CD4-positive, alpha-beta T cell treated with Interleukin-6 for 4 hours (primary cell): ENCODE results near the gene TPRG1L.

Experiments used
- DNase-seq: peaks from one replicate; pipeline ENCODE4 v3.0.0-alpha.2; 2020; ENCODE audit warnings: mixed read lengths

The TPRG1L gene

DNA sequence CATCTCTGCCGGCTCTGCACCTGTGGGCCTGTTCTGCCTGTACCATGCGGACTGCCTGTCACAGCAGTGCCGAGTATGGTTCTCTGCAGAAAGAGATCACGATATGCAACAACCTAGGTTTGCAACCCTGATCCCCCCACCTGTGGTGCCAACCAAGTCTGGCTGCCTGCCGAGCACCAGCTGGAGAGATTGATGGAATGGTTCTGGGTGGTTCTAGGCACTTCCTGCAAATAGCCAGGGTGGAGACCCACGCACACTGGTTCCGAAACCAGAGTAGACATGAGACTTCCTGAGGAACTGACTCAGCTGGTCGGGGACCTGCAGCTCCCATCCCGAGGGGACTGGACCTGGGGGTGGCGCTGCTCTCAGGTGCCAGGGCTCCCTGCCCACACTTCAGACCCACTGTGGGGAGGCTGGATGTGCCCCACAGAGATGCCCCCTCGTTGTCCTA lies 5.4 kb downstream of the TPRG1L start:
- DNase-seq: no peak

DNA sequence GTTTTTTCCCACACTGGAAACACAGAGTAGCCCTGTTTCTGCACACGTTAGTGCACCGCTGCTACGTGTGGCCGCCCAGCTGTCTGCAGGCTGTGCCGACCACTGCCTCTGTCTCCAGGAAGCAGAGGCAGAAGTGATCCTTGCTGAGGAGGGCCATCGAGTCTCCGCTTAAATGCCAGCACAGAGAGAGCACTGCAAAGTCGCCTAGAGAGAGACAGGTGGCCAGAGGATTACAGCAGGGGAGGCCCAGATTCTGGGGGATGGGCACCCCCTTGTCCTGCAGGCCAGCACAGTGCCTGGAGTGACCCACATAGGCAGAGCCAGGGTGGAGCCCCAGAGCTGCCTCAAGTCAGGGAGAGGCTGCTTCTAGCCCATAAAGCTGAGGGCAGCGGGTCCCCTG lies 6.1 kb downstream of the TPRG1L start:
- DNase-seq: no peak

DNA sequence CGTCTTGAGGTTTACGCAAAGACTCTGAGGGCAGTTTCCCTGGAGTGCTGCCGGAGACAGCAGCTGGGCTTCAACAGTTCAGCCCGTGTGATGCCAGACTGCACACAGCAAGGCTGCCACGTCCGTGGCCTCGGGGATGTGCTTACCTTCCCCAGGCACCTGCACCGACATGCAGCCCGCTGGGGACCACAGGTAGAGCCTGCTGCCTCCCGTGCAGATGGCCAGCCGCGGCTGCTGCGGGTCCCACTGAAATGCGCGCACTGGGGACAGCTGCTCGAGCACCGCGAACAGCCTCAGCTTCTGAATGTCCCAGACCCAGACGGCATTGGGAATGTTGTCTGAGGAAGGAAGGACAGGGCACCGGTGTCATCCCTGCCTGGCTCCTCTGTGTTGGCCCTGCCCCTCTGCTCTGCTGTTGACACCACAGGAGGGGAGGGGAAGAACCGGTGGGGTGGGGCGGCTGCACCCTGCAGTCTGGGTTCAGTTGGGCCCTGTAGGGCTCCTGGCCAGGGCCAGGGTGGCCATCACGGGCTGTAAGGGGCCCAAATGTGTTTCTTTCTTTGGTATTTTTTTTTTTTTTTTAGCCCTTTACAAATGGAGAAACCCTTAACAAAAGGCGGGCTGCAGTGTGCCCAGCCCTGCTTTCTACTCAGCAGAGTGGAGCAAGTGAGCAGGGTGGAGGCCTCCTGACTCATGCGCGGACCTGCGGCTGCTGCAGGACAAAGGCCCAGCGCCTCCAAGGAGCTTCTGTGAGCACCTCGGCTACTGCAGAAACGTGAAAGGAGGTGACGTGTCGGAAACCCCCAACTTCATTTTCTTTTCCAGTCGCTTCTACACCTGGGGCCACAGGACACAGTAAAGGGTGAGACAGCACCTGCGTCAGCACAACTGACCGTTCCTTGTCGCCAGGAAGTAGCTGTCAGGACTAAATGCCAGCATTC lies 6.8 kb downstream of the TPRG1L start:
- DNase-seq: no peak

DNA sequence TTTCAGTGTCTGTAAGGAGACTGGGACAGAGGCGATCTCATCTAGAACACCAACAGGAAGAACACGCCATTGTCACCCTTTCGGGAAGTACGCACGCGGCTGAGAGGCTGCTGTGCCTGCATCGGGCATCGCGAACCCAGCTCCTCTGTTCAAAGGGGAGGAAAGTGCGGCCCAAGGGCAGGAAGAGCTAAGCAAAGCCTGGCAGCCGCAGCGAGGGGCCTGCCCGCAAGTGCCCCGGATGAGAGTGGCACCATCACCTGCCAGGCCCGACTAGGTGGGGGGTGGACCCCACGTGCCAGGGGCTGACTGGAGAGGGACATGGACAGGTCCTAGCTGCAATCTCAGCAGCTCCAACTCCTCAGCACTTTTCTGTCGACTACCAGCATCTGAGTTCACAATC lies 7.5 kb downstream of the TPRG1L start:
- no peak for DNase-seq

DNA sequence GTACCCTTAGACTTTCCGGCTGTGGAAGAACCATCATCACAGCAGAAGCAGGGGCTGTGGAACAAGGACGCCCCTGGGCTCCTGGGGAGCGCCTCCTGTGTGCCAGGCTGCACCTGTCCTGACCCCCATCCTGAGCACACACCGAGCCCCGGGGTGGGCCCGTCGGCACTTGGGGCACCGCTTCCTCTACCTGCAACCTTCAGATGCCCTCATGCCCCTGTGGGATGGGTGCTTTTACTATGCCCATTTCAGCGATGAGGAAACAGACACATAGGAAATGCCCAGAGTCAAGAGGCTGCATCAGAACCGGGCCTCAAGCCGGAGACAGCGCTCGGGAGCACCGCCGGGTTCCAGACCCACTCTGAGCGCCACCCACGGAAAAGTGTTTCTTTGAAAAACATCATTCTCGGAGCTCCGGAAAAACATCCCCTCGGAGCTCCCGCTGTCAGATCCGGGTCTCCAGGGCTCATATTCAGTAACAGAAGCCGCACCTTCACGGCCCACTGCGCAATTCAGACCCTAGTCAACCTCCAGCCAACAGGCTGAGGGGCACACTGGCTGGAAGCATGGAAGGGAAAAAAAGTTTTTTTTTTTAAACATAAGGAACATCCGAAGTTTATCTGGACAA lies 8.0 kb downstream of the TPRG1L start:
- DNase-seq: no peak

DNA sequence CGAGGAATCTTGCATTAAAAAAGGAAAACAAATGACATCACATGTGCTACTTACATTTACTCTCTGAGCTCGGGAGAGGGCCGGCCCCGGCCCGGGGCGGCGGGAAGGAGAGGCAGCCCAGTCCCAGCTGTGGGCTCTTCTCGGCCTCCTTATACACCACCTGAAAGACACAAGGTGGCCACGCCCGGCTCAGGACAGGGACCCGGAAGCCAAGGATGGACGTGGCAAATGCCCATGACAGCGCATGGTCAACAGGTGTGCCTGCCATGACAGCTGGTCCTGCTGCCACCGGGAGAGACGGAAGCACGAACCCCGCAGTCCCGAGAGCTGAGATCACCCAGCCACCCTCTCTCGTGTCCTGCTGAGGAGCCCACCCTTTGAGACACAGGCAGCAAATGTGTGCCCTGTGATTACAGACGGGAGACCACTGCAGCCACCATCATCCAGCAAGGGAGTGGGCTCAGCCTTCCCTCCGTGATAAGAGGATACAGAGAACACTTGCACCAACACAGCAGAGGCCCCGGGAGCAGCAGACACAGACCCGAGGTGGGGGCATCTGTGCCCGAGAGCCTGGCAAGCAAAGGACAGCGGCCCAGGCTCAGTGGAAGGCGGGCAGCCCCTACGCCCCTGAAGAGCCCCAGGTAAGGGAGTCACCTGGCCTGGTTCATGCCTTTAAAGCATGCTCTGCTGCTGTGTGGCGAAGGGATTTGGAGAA lies 8.7 kb downstream of the TPRG1L start:
- DNase-seq: no peak

DNA sequence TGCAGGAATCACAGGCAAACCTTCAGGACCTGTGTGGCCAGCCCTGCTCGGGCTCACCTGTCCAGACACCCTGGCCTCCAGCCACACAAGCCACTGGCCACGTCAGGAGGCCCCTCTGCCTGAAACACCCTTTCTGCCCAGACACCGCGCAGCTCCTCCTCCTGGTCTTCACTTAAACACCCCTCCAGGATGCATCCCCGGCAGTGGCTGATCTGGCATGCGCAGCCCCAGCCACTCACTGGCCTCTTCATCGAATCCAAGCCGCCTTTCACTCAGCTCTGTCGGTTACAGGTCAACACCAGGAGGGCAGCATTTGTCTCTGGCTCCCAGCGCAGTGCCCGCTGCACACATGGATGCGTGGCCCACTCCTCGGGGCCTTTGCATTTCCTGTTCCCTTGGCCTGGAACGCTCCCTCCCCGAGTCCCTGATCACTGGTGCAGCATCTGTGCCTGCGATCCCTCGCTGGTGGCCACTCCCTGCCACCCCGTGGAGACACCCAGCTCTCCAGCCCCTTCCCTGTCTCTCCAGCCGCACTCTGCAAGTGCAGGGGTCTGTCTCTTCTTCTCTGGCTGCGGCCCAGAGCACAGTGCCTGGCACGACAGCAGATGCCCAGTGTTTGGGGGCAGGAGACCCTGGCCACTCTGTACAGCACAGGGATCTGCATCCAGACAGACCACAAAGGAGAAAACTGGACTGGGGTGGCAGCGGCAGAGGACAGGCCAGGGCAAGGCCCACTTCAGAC lies 9.4 kb downstream of the TPRG1L start:
- no peak for DNase-seq

DNA sequence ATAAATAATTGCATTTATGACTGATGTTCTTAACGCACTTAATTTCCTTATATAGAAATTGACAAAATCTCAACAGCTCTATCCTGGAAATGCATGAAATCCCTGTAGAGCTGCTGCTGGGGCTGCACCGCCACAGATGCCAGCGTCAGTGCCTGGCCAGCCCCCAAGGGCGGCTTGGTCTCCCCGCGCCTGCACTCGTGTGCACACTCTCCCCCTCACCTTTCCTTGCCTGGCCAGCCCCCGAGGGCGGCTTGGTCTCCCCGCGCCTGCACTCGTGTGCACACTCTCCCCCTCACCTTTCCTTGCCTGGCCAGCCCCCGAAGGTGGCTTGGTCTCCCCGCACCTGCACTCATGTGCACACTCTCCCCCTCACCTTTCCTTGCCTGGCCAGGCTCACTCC lies 11.3 kb downstream of the TPRG1L start:
- no peak for DNase-seq

DNA sequence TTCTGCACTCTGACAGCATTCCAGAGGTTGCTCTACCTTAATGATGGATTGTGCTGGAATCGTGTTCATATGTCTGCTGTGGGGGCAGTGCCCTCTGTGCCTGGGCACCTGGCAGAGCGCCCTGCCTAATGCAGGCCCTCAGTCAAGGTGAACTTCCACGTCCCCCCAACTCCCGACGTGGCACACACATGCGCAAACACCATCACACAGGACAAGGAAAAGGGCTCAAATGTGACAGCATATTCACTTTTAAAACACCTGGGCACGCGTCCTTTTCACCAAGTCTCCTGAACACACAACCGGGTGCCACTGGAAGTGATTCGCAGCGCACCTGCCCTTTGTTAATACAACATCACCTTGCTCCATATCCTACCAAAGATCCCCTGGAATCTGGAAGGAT lies 11.7 kb downstream of the TPRG1L start:
- no peak for DNase-seq

DNA sequence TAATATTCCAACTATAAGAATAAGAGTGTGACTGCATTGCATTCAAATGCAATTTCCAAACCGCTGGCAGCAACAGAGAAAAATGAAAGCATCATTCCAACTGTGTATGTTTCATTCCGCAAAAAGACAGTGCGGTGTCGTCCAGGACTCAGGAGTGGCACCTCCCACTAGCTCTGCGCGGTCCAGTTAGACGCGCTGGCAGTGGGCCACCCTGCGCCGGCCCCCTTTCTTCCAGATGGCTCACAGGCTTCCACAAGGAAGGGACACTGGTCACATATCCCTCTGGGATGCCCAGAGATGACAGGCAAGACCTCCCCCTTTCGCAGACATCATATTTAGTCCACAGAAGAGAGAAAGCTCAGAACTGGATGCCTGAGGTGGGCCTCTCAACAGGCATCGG lies 13.2 kb downstream of the TPRG1L start:
- DNase-seq: no peak

DNA sequence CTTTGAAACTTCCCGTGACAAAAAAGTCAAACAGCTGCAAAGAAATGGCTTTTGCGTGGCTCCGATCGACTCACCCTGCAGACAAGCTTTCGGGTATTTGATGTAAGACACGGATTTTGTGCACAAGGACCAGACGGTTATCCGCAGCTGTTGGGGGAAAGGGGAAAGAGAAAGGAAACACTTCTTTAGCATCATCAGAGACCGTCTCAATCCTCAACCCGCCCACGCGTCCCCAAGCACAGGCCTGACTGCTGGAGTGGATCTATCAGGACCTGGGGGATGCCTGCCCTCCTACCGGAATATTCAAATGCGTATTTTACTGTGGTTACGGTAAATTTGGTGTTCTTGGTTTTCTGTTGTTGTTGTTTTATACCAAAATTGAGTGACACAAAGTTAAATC lies 13.9 kb downstream of the TPRG1L start:
- no peak for DNase-seq

DNA sequence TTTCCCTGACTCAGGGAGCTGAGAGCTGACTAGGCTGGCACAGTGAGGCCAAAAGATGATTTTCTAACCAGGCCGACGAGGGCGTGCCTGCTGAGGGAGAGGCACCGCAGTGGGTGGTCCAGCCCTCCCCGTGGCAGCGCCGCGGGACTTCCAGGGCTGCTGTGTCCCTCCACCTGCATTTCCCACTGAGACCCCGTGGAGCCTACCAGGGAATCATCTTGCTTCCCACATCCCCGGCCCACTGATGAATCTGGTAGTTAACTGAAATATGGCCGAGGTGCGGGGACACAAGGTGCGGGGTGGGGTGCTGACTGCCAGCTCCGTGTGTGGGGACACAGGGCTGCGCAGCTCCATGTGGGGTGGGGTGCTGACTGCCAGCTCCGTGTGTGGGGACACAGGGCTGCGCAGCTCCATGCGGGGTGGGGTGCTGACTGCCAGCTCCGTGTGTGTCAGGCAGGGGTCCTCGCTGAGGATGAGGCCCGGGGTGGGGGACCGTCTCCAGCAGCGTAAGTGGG lies 14.6 kb downstream of the TPRG1L start:
- DNase-seq: no peak

DNA sequence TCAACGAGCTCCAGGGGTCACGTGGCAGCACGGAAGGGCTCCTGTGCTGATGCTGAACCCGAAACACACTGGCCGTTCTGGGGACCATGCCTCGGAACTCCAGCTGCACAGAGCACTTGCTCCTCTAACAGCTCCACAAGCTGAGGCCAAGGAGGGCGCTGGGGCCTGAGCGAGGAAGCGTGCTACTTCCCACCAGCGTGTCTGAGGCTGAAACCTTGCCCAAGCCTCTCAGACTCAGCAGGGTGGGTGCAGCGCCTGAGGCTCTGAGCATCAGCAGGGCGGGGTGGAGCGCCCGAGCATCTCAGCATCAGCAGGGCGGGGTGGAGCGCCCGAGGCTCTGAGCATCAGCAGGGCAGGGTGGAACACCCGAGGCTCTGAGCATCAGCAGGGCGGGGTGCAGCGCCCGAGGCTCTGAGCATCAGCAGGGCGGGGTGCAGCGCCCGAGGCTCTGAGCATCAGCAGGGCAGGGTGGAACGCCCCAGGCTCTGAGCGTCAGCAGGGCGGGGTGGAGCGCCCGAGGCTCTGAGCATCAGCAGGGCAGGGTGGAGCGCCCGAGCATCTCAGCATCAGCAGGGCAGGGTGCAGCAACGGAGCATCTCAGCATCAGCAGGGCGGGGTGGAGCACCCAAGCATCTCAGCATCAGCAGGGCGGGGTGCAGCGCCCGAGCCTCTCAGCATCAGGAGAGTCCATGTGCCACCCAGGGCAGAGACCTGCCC lies 15.5 kb downstream of the TPRG1L start:
- no peak for DNase-seq

DNA sequence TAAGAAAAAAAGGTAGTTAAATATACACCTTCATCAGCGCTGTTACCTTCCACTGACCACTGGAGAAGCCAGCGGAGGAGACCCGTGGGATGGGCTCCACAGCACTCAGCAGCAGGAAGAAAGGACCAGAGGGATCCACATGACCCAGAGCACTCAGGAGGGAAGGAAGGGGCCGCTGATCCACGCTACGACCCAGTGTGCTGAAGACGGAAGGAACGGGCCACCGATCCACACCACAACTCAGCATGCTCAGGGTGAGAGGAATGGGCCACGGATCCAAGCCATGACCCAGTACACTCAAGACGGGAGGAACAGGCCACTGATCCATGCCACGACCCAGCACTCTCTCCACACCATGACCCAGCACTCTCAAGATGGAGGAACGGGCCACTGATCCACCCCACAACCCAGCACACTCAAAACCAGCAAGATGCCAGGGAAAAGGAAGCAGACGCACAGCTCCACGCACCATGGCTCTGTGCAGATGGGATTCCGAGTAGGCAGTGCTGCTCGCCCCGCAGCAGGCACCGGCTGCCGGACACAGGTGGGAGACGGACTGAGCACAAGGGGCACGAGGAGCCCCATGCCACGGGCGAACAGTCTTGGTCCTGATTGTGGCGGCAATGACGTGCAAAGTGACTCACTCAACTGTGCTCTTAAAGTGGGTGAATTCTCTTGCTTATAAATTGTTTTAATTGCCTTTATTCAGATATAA lies 16.4 kb downstream of the TPRG1L start:
- no peak for DNase-seq

DNA sequence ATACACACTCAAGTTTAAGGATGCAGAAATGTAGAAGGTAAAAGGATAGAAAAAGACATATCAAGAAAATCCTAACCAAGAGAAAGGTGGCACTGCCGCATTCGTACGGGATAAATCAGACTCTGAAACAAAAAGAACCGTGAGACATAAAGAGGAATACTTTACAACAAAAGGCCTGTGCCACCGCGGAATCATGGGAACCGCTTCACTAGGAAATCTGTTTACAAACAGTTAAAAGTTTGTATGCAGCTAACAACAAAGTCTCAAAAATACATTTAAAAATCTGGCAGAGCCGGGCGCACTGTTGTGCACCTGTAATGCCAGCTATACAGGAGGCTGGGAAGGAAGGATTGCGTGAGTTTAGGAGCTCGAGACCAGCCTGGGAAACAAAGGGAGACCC lies 17.0 kb downstream of the TPRG1L start:
- DNase-seq: no peak

DNA sequence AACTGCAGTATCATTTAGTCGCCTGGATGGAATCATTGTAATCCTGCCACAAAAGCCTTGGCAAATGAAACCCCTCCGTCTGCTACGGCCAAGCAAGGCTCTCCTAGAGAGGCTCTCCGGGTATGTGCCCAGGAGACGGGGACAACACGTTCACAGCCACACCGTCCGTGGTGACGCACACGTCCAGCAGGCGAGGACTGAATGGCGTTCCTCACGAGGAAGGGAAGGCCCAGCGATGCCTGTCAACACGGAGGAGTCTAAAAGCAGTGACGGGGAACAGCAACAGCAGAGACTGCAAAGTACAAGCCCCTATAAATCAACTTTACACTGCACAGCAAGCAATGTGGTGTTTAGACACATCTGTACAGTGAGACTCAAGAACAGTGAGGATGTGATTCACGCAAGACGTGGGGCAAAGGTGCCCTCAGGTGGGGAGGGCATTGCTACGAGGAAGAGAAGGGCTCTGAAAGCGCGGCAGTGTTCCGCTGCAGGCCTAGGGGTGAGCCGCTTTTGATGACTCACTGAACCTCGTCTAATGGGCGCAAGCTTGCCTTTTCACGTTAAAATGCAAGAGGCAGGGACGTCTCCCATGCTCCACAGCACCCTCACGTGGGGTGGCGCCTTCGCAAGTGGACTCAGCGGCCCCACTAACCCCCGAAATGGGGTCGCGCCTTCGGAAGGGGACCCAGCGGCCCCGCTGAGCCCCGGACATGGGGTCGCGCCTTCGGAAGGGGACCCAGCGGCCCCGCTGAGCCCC lies 18.3 kb downstream of the TPRG1L start:
- DNase-seq: no peak

DNA sequence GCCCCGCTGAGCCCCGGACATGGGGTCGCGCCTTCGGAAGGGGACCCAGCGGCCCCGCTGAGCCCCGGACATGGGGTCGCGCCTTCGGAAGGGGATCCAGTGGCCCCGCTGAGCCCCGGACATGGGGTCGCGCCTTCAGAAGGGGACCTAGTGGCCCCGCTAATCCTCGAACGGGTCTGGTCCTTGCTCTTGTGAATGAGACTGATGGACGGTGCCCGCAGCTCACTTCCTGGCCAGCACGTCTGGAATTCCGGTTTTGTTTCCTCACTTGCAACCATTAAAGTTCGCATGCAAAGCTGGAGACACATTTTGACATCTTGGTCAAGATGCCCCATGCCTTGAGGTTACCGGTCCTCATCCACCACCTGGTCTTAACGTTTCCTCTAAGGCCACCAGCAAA lies 19.5 kb downstream of the TPRG1L start:
- no peak for DNase-seq

DNA sequence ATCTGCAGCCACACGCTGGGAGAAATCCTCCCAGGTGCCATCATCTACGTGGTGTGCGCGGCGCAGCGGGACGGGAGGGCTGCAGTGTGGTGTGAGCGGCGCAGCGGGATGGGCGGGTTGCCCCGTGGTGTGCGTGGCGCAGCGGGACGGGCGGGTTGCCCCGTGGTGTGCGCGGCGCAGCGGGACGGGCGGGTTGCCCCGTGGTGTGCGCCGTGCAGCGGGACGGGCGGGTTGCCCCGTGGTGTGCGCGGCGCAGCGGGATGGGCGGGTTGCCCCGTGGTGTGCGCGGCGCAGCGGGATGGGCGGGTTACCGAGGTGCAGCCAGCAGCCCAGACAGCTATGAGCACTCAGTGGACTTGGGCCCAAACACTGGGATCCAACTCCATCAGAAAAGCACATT lies 20.4 kb downstream of the TPRG1L start:
- no peak for DNase-seq

DNA sequence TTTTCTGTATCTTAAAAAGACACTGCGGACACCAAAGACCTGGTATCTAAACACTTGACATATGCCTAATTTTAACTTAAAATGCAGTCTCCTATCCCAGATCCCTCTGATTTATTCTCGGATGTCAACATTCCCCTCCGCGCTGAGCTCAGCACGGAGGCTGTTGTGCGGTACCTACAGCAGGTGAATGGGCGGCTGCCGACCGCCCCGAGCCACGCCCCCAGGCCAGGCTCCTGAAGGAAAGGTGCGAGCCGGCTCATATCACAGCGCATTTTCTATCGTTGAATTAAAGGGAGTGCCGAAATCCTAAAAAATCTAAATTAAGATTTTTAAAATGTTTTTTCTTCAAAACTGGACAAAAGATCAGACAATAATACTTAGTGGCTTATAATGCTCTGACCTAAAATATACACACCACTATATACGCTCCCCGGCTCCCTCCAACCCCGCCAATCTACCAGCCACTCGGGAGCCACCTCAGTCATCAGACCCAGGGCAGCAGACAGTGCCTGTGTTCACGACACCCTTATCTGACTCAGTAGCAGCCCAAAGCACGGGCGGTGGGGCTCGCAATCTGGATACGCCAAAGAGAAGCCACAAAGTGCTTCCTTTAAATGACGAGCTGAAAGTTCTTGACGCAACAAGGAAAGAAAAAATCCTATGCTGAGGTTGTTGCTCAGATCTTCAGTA lies 21.0 kb downstream of the TPRG1L start:
- DNase-seq: no peak

DNA sequence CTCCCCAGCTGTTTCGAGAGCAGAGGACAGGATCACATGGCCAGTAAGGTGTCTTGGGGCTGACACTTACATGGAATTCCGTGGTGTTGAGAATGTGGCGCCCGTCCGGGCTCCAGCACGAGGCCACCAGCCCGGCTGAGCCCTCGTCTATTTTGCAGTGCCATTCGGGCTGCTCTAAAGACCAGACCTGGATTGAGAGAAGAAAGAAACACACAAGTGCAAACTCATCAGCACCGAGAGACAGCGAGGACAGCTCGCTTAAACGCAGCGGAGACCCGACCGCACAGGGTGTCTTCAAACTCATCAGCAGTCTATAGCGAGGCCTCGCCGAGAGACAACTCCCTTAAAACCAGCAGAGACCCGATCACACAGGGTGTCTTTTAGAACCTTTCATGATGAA lies 21.8 kb downstream of the TPRG1L start:
- DNase-seq: no peak
